K562 (cell line): ENCODE measurements around the gene CEP192.

Experiments
- CEBPB ChIP-seq: fragments of 450-650 bp; IDR thresholded peaks from 2 replicates; pipeline ENCODE4 v1.6.1; 2016; ENCODE audit warnings: missing genetic modification characterization, missing compliant biosample characterization
- EP300 ChIP-seq: IDR thresholded peaks from 2 replicates; pipeline ENCODE4 v1.6.1; 2012; ENCODE audit warnings: low read length, improper control_type of control experiment
- FOXJ3 ChIP-seq: sonication (generic); formaldehyde crosslinking; IDR thresholded peaks from 2 replicates; pipeline ENCODE4 v1.4.0; 2020; ENCODE audit warnings: mild to moderate bottlenecking, missing genetic modification reagents
- FOXK2 ChIP-seq, 2 experiments: fragments of 450-650 bp; IDR thresholded peaks in 1 of 2; conservative IDR thresholded peaks in 1 of 2; 2 replicates each; pipeline ENCODE4 v1.6.1; 2016; ENCODE audit warnings: low read depth in 2 of 2, mild to moderate bottlenecking in 1 of 2
- GATAD2A ChIP-seq: fragments of 450-650 bp; IDR thresholded peaks from 2 replicates; pipeline ENCODE4 v1.6.1; 2017
- MXI1 ChIP-seq: IDR thresholded peaks from 2 replicates; pipeline ENCODE4 v1.6.1; 2011; ENCODE audit warnings: low read depth, mild to moderate bottlenecking, improper control_type of control experiment, low read length
- YY1 ChIP-seq, 3 experiments: IDR thresholded peaks; 2 replicates each; pipeline ENCODE4 v1.6.1; 2011; ENCODE audit warnings: low read length in 2 of 3, mild to moderate bottlenecking in 2 of 3, moderate library complexity in 2 of 3, borderline replicate concordance in 1 of 3, control low read depth in 1 of 3, low read depth in 1 of 3; ENCODE audit not compliant: insufficient read depth in 3 of 3, insufficient replicate concordance in 2 of 3, control insufficient read depth in 1 of 3, insufficient read length in 1 of 3; ENCODE audit errors: extremely low read depth in 1 of 3
- ZNF311 ChIP-seq: fragments of 250-450 bp; sonication (Bioruptor Pico); IDR thresholded peaks from 2 replicates; pipeline ENCODE4 v1.4.0; 2020; ENCODE audit warnings: mild to moderate bottlenecking, moderate library complexity
- ZNF445 ChIP-seq: fragments of 250-450 bp; sonication (Bioruptor Pico); IDR thresholded peaks from 2 replicates; pipeline ENCODE4 v1.4.0; 2020; ENCODE audit warnings: low read depth, mild to moderate bottlenecking, moderate library complexity
- TF ChIP-seq, protein P1 (sequence below), 3 experiments: IDR thresholded peaks in 2 of 3; conservative IDR thresholded peaks in 1 of 3; 2 replicates each; pipeline ENCODE4 v1.5.1; 2011 to 2012; ENCODE audit warnings: low read length in 3 of 3, mild to moderate bottlenecking in 3 of 3, control low read depth in 2 of 3, improper control_type of control experiment in 1 of 3, inconsistent platforms in 1 of 3, low read depth in 1 of 3, mixed read lengths in 1 of 3, moderate library complexity in 1 of 3; ENCODE audit not compliant: insufficient read depth in 2 of 3

DNA sequence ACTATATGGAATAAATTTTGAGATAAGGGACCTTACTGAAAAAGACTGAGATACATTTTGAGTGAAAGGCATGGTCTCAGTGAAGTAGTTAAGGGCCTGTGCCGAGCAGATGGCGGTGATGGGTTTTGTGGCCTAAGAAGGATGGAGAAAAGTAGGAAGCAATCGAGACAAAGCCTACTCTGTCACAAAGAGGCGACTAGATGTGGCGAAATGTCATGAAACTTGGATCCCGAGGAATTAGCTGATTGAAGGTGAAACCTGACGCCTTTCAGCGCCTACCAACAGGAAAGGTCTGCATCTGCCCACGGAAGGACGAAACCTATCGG is 558 bp upstream of the CEP192 start:
- TF ChIP-seq MXI1 (no peak), EP300 (no peak), GATAD2A (no peak), FOXK2 (conservative IDR thresholded peaks at IDR 0.05 in 1 of 2, IDR thresholded peaks at IDR 0.05 in 1 of 2; ENCODE audit: low read depth in 2 of 2) (no peak), ZNF311 (no peak), FOXJ3 (no peak), CEBPB (tag) (no peak), ZNF445 (no peak), YY1 (IDR thresholded peaks at IDR 0.05; ENCODE audit: borderline replicate concordance in 1 of 3, control insufficient read depth in 1 of 3, extremely low read depth in 1 of 3, insufficient read depth in 3 of 3, insufficient read length in 1 of 3, insufficient replicate concordance in 2 of 3, low read depth in 1 of 3, low read length in 2 of 3) (no peak)
- TF ChIP-seq, protein P1, sequence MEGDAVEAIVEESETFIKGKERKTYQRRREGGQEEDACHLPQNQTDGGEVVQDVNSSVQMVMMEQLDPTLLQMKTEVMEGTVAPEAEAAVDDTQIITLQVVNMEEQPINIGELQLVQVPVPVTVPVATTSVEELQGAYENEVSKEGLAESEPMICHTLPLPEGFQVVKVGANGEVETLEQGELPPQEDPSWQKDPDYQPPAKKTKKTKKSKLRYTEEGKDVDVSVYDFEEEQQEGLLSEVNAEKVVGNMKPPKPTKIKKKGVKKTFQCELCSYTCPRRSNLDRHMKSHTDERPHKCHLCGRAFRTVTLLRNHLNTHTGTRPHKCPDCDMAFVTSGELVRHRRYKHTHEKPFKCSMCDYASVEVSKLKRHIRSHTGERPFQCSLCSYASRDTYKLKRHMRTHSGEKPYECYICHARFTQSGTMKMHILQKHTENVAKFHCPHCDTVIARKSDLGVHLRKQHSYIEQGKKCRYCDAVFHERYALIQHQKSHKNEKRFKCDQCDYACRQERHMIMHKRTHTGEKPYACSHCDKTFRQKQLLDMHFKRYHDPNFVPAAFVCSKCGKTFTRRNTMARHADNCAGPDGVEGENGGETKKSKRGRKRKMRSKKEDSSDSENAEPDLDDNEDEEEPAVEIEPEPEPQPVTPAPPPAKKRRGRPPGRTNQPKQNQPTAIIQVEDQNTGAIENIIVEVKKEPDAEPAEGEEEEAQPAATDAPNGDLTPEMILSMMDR (IDR thresholded peaks at IDR 0.05 in 2 of 3, conservative IDR thresholded peaks at IDR 0.05 in 1 of 3; ENCODE audit: insufficient read depth in 2 of 3, low read depth in 1 of 3, low read length in 3 of 3) = no peak
